ENCODE measurements around the gene CSH1.
"Not testable (repeated sequence)": the region's sequence is repeated elsewhere in the genome, so short reads cannot be mapped to it uniquely, and the experiment has no call there.

- not testable (repeated sequence) for TF ChIP-seq POLR2A, CTCF (IDR thresholded peaks at IDR 0.05)
These were observed 23.7 kb upstream of the CSH1 start for GRCh38 chr17:63920050-63920449.
